Measurements from ENCODE around the gene KCNK7. TPM values are rescaled to one million over a fixed set of nuclear protein-coding genes. Genes with fewer than 3 reads are reported as not detected.

Gene KCNK7
- total RNA-seq, 1 experiment from 2014 or later: 0.61 TPM

DNA sequence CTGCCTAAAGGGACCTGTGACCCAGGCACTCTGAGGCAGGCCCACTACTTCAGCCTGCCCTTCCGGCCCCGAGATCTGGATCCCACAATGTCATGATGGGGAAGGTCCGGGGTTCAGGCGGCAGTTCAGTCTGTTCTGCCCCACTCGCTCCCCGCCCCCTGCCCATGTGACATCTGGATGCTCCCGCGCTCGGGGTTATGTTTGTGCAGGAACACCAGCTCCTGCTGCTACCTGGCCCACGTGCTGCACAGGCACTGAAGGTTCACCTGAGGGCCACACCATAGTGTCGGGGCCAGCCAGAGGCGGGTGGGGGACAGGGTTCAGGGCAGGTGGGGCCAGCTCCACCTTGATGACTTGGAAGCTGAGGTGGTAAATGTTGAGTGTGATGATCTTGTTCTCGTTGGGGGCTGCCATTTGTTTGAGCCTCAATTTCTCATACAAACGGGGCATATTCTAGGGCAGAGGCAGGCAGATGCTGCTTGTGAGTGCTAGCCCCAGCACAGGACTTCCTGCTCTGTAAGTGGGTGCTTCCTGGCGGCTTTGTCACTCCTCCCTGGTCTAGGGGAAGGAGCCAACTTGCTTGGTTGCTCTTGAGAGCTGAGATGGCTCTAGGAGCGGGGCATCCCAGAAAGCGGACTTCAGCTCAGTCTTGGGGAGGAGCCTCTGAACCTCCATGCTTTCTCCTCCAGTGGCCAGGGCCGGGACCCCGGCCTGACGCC lies 37.9 kb upstream of the KCNK7 start:
- DNase-seq (ENCODE audit: low read depth, low spot score): no peak
- intact Hi-C loops (cut with micrococcal nuclease): no loop called here
- CTCF ChIA-PET: no interaction called here

More for the DNA sequence above, 37.9 kb upstream of the KCNK7 start:
- TF ChIP-seq CBX3 (IDR thresholded peaks at IDR 0.05; ENCODE audit: low read depth): no peak
- no peak for TF ChIP-seq SIN3A (IDR thresholded peaks at IDR 0.05; ENCODE audit: low read depth)
- no peak for TF ChIP-seq CEBPB (IDR thresholded peaks at IDR 0.05; ENCODE audit: low read depth)
- no peak for TF ChIP-seq YY1 (IDR thresholded peaks at IDR 0.05; ENCODE audit: extremely low read depth, insufficient replicate concordance, low read depth, low read length)
- no peak for TF ChIP-seq ZNF274 (IDR thresholded peaks at IDR 0.05; ENCODE audit: low read depth, low read length)
- no peak for TF ChIP-seq EGR1 (IDR thresholded peaks at IDR 0.05; ENCODE audit: low read depth)
- no peak for TF ChIP-seq RAD21 (IDR thresholded peaks at IDR 0.05; ENCODE audit: low read depth)
- TF ChIP-seq, protein P1, sequence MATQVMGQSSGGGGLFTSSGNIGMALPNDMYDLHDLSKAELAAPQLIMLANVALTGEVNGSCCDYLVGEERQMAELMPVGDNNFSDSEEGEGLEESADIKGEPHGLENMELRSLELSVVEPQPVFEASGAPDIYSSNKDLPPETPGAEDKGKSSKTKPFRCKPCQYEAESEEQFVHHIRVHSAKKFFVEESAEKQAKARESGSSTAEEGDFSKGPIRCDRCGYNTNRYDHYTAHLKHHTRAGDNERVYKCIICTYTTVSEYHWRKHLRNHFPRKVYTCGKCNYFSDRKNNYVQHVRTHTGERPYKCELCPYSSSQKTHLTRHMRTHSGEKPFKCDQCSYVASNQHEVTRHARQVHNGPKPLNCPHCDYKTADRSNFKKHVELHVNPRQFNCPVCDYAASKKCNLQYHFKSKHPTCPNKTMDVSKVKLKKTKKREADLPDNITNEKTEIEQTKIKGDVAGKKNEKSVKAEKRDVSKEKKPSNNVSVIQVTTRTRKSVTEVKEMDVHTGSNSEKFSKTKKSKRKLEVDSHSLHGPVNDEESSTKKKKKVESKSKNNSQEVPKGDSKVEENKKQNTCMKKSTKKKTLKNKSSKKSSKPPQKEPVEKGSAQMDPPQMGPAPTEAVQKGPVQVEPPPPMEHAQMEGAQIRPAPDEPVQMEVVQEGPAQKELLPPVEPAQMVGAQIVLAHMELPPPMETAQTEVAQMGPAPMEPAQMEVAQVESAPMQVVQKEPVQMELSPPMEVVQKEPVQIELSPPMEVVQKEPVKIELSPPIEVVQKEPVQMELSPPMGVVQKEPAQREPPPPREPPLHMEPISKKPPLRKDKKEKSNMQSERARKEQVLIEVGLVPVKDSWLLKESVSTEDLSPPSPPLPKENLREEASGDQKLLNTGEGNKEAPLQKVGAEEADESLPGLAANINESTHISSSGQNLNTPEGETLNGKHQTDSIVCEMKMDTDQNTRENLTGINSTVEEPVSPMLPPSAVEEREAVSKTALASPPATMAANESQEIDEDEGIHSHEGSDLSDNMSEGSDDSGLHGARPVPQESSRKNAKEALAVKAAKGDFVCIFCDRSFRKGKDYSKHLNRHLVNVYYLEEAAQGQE (IDR thresholded peaks at IDR 0.05; ENCODE audit: low read depth): no peak
- TF ChIP-seq POLR2AphosphoS5 (IDR thresholded peaks at IDR 0.05; ENCODE audit: low read depth, low read length): no peak
- no peak for TF ChIP-seq EZH2phosphoT487 (IDR thresholded peaks at IDR 0.05; ENCODE audit: borderline replicate concordance)
- no peak for TF ChIP-seq SRF (IDR thresholded peaks at IDR 0.05; ENCODE audit: low read depth)
- TF ChIP-seq ELF1 (IDR thresholded peaks at IDR 0.05; ENCODE audit: borderline replicate concordance, low read depth): no peak
- no peak for TF ChIP-seq TCF7L2 (IDR thresholded peaks at IDR 0.05; ENCODE audit: borderline replicate concordance, extremely low read depth, insufficient read depth, insufficient read length)
- TF ChIP-seq CTCF (IDR thresholded peaks at IDR 0.05 in 2 of 3, conservative IDR thresholded peaks at IDR 0.05 in 1 of 3; ENCODE audit: borderline replicate concordance in 1 of 3, insufficient read depth in 1 of 3, low read depth in 2 of 3, low read length in 2 of 3): no peak
- TF ChIP-seq MAX (IDR thresholded peaks at IDR 0.05): no peak
- no peak for TF ChIP-seq SP1 (IDR thresholded peaks at IDR 0.05; ENCODE audit: low read depth)
- no peak for ATAC-seq
- no peaks in the 10 kb centered on the region for H3K27me3 ChIP-seq (ENCODE audit: insufficient read depth, low read length)
- no peaks in the 10 kb centered on the region for H4K20me1 ChIP-seq (ENCODE audit: insufficient read depth)
- no TSS peak for BruUV-seq (replicated peaks)
- peaks cover 11 to 19% of the 10 kb centered on the region in 2 experiments for H3K4me1 ChIP-seq (ENCODE audit: control insufficient read depth in 1 of 2, insufficient read depth in 2 of 2, low read length in 2 of 2)
- H3K9me2 ChIP-seq (ENCODE audit: insufficient read depth): no peaks in the 10 kb centered on the region
- no peak overlapping the region for H2AFZ ChIP-seq (ENCODE audit: low read depth, low read length, poor library complexity, severe bottlenecking)
- RAD21 ChIA-PET (ENCODE audit: low non-redundant PET in 1 of 2, low total read pairs in 2 of 2, uncharacterized antibody in 2 of 2, unreplicated experiment in 2 of 2): no interaction called here
- no peak overlapping the region for H3K4me2 ChIP-seq (ENCODE audit: low read length)
- no peak overlapping the region for H3K9ac ChIP-seq (ENCODE audit: low read length)
- POLR2A ChIA-PET: no interaction called here
- peaks cover 20 to 64% of the 10 kb centered on the region in 2 experiments; a peak in 3 of 4 replicates for H3K36me3 ChIP-seq (ENCODE audit: control insufficient read depth in 1 of 2, insufficient read depth in 2 of 2, low read length in 2 of 2)
- H3K79me2 ChIP-seq (ENCODE audit: insufficient read depth, low read length): peaks cover 5% of the 10 kb centered on the region; the same call in 1 of the 2 replicates
- no peaks in the 10 kb centered on the region for H3K9me3 ChIP-seq (ENCODE audit: control insufficient read depth in 1 of 2, insufficient read depth in 1 of 2, low read depth in 1 of 2, low read length in 2 of 2)
- H3K27ac ChIP-seq (ENCODE audit: low read depth, low read length): no peak overlapping the region
- H3K4me3 ChIP-seq (replicated peaks in 1 of 2; ENCODE audit: low read depth in 1 of 2, low read length in 2 of 2): no peak overlapping the region
